Vagina (tissue), 2 donors: ENCODE results near the gene PLA2G7. TPM values are rescaled to one million over a fixed set of nuclear protein-coding genes. Genes with fewer than 3 reads are reported as not detected.
"Not testable (repeated sequence)": the region's sequence is repeated elsewhere in the genome, so short reads cannot be mapped to it uniquely, and the experiment has no call there.

Source experiments
- DNase-seq, 2 donors: peaks; one replicate each; pipeline ENCODE4 v3.0.0-alpha.2; 2017; ENCODE audit errors: extremely low spot score in 2 of 2
- H3K27ac ChIP-seq: fragments of 200-600 bp; sonication (generic); one replicate; pipeline ENCODE4 v1.5.1; 2019
- H3K27me3 ChIP-seq: fragments of 200-600 bp; sonication (generic); one replicate; pipeline ENCODE4 v1.5.1; 2019
- H3K36me3 ChIP-seq, 2 donors: fragments of 200-600 bp; sonication (generic); one replicate each; pipeline ENCODE4 v1.5.1; 2017 to 2019
- H3K4me1 ChIP-seq: fragments of 200-600 bp; sonication (generic); one replicate; pipeline ENCODE4 v1.5.1; 2019
- H3K4me3 ChIP-seq, 2 donors: fragments of 200-600 bp; sonication (generic); 1 replicate in 1 of 2; 2 replicates in 1 of 2; pipeline ENCODE4 v1.5.1; 2016 to 2019
- H3K9me3 ChIP-seq: fragments of 200-600 bp; sonication (generic); one replicate; pipeline ENCODE4 v1.5.1; 2019
- CTCF ChIP-seq, 3 experiments: fragments of 450-650 bp in 2 of 3; fragments of 200-600 bp in 1 of 3; sonication (generic) in 1 of 3; IDR thresholded peaks; one replicate each; pipeline ENCODE4 v1.5.1; 2017 to 2019; ENCODE audit warnings: antibody characterized with exemption in 3 of 3, mild to moderate bottlenecking in 2 of 3, moderate library complexity in 2 of 3
- POLR2A ChIP-seq, 2 donors: fragments of 450-650 bp; IDR thresholded peaks; one replicate each; pipeline ENCODE4 v1.6.1; 2017; ENCODE audit warnings: antibody characterized with exemption in 2 of 2, mild to moderate bottlenecking in 2 of 2, moderate library complexity in 2 of 2
- POLR2AphosphoS5 ChIP-seq, 2 donors: sonication (generic); formaldehyde crosslinking; IDR thresholded peaks; one replicate each; pipeline ENCODE4 v1.9.0; 2017; ENCODE audit warnings: antibody characterized with exemption in 2 of 2, mild to moderate bottlenecking in 2 of 2, low read depth in 1 of 2; ENCODE audit not compliant: insufficient read depth in 1 of 2
- intact Hi-C: fragments of 100-400 bp; cut with DNase I; formaldehyde crosslinking; loops from one replicate; pipeline ENCODE4 v1.15.1; 2023
- total RNA-seq: library from RNA; depleted of rRNA; stranded (reverse); fragments of >200 nt; gene quantifications from one replicate; pipeline ENCODE4 v1.2.3, GENCODE V29; 2016

PLA2G7 gene
- total RNA-seq, 1 donor from 2014 or later: not detected

GRCh38 chr6:46776070-46776712 is 41.0 kb upstream of the PLA2G7 start:
- Histone ChIP-seq H3K36me3 (no peaks in the 10 kb centered on the region), H3K27ac (no peak overlapping the region), H3K4me3 (no peak overlapping the region), H3K27me3 (no peaks in the 10 kb centered on the region), H3K9me3 (no peaks in the 10 kb centered on the region), H3K4me1 (no peaks in the 10 kb centered on the region)
- no peak for TF ChIP-seq CTCF (IDR thresholded peaks at IDR 0.05)
- DNase-seq: no peak
- intact Hi-C loops: no loop called here

GRCh38 chr6:46774736-46775135 is 39.6 kb upstream of the PLA2G7 start:
- intact Hi-C loops, DNase-seq, H3K4me1 ChIP-seq, H3K36me3 ChIP-seq, H3K27me3 ChIP-seq, H3K27ac ChIP-seq, H3K9me3 ChIP-seq, H3K4me3 ChIP-seq: not testable (repeated sequence)

GRCh38 chr6:46773201-46773855 is 38.2 kb upstream of the PLA2G7 start:
- no peak for DNase-seq
- Histone ChIP-seq H3K27me3 (no peaks in the 10 kb centered on the region), H3K4me1 (no peaks in the 10 kb centered on the region), H3K27ac (no peak overlapping the region), H3K36me3 (no peaks in the 10 kb centered on the region), H3K9me3 (no peaks in the 10 kb centered on the region), H3K4me3 (no peak overlapping the region)
- intact Hi-C loops: no loop called here
- TF ChIP-seq POLR2A (IDR thresholded peaks at IDR 0.05): no peak
- no peak for TF ChIP-seq POLR2AphosphoS5 (IDR thresholded peaks at IDR 0.05; ENCODE audit: insufficient read depth in 1 of 2, low read depth in 1 of 2)
- TF ChIP-seq CTCF (IDR thresholded peaks at IDR 0.05): no peak

GRCh38 chr6:46772762-46773161 is 37.6 kb upstream of the PLA2G7 start:
- intact Hi-C loops: no loop called here
- TF ChIP-seq CTCF (IDR thresholded peaks at IDR 0.05) (no peak), POLR2A (IDR thresholded peaks at IDR 0.05) (no peak), POLR2AphosphoS5 (IDR thresholded peaks at IDR 0.05; ENCODE audit: insufficient read depth in 1 of 2, low read depth in 1 of 2) (no peak)
- no peak overlapping the region for H3K27ac ChIP-seq
- H3K9me3 ChIP-seq: no peaks in the 10 kb centered on the region
- H3K36me3 ChIP-seq: no peaks in the 10 kb centered on the region
- no peaks in the 10 kb centered on the region for H3K27me3 ChIP-seq
- DNase-seq: no peak
- H3K4me1 ChIP-seq: no peaks in the 10 kb centered on the region
- H3K4me3 ChIP-seq: no peak overlapping the region

- Histone ChIP-seq H3K4me3 (no peak overlapping the region), H3K36me3 (no peaks in the 10 kb centered on the region), H3K4me1 (no peaks in the 10 kb centered on the region), H3K27me3 (no peaks in the 10 kb centered on the region), H3K27ac (no peak overlapping the region), H3K9me3 (no peaks in the 10 kb centered on the region)
- TF ChIP-seq POLR2AphosphoS5 (IDR thresholded peaks at IDR 0.05; ENCODE audit: insufficient read depth in 1 of 2, low read depth in 1 of 2): no peak
- TF ChIP-seq CTCF (IDR thresholded peaks at IDR 0.05): no peak
- no peak for TF ChIP-seq POLR2A (IDR thresholded peaks at IDR 0.05)
- no peak for DNase-seq
- intact Hi-C loops: no loop called here
Measured at GRCh38 chr6:46772016-46772415, 36.8 kb upstream of the PLA2G7 start.
